GM21515 (cell line): Measurements from ENCODE around the gene PCARE.

Source experiments
- ATAC-seq: cut with Tn5 transposase; IDR thresholded peaks from one replicate; pipeline ENCODE4 v1.9.1; 2021; ENCODE audit not compliant: unreplicated experiment

Gene PCARE

GRCh38 chr2:29040552-29040951 lies 33.8 kb downstream of the PCARE start:
- no peak for ATAC-seq

GRCh38 chr2:29039718-29040480 lies 34.4 kb downstream of the PCARE start:
- ATAC-seq: no peak

- ATAC-seq: no peak
Measured at GRCh38 chr2:29035016-29035745, 39.1 kb downstream of the PCARE start.

DNA sequence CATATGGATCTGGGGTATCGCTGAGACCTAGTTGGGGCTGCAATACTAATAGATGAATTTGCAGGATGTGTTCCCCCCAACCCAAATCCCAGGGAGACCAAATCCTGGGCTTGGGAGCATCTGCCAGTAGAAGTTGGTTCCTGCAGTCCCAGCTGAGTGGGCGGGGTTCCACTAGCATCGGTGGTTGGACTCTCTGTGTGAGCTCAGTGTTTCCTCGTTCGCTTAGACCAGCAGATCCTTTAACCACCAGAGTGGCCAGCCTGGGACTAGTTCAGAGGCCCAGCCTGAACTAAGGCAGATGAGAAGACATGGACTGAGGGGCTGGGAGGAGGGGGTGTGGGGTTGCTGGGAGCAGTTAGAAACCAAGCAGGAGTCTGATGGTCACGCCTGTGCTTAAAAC lies 40.7 kb downstream of the PCARE start:
- ATAC-seq: no peak

GRCh38 chr2:29033172-29033571 lies 41.2 kb downstream of the PCARE start:
- ATAC-seq: no peak

- ATAC-seq: no peak
Measured at GRCh38 chr2:29032189-29032588, 42.1 kb downstream of the PCARE start.

GRCh38 chr2:29031046-29031445 lies 43.3 kb downstream of the PCARE start:
- ATAC-seq: no peak

- no peak for ATAC-seq
Measured at GRCh38 chr2:29025711-29026110, 48.6 kb downstream of the PCARE start.

- ATAC-seq: no peak
Measured at GRCh38 chr2:29024882-29025430, 49.4 kb downstream of the PCARE start.

DNA sequence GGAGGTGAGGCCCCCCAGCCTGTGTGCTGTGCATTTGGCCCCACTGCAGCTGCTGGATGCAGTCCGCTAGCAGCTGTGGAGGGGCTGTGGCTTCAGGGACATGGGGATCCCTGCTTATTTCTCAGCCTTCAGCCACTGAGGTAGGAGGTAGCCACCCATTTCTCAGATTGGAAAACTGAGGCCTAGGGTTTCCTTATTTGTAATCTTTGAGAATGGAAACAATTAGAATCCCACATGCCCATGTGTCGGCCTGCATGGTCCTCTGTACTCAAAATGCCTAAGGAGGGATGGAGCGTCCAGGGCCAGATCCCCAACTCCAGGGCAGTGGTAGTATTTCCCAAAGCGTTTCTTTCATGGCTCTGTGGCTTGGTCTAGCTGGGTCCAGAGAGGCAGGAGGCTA lies 51.1 kb downstream of the PCARE start:
- ATAC-seq: no peak

- no peak for ATAC-seq
Measured at GRCh38 chr2:29022679-29023078, 51.6 kb downstream of the PCARE start.

- no peak for ATAC-seq
Measured at GRCh38 chr2:29021886-29022285, 52.4 kb downstream of the PCARE start.

- ATAC-seq: no peak
Measured at GRCh38 chr2:29017716-29018435, 56.4 kb downstream of the PCARE start.

- no peak for ATAC-seq
Measured at GRCh38 chr2:29016504-29016903, 57.8 kb downstream of the PCARE start.

GRCh38 chr2:29015701-29016470 lies 58.4 kb downstream of the PCARE start:
- ATAC-seq: no peak

DNA sequence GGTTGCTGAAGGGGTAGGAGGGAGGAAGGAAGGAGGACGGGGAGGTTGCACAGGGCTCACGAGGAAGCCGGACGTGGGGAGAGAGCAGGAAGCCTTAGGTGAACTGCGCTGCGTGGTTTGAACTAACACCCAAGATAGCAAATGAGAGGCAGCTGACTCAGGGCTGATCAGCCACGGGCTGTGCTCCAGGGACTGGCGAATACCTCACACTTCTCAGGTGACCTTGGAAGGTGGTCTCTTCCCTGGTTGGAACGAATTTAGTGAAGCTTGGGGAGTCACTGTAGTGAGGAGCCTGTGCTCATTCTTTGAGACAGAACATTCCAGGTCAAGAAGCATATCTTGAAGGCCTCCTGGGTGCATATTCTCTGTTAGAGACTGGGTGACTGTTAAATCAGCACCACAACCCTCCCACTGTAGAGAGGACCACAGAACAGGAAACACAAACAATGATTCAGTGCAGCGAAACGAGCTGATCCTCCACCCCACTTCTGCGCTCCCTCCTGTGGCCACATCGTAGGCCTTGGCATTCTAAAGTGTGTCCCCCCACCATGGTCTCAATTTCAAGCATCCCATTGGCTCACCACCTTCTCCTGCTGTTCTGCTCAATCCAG lies 59.4 kb downstream of the PCARE start:
- ATAC-seq: no peak

DNA sequence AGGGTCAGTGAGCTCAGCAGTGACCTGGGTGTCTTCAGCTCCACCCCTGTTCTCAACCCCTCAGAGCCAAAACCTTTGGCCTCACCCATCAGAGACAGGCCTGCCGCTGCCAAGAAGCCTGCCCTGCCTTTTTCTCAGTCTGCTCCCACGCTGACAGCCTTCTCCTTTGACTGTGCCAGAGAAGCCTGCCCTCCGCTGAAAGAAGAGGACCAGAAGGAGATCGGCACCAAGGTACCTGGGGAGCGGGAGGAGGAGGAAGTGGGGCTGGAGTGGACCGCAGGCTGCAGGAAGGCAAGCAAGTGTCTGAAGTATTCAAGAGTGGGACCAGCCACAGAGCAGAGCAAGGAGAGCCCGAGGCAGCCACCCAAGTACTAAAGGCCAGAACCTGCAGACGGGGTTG lies 60.0 kb downstream of the PCARE start:
- ATAC-seq: no peak

- no peak for ATAC-seq
Measured at GRCh38 chr2:29013057-29013780, 61.1 kb downstream of the PCARE start.

DNA sequence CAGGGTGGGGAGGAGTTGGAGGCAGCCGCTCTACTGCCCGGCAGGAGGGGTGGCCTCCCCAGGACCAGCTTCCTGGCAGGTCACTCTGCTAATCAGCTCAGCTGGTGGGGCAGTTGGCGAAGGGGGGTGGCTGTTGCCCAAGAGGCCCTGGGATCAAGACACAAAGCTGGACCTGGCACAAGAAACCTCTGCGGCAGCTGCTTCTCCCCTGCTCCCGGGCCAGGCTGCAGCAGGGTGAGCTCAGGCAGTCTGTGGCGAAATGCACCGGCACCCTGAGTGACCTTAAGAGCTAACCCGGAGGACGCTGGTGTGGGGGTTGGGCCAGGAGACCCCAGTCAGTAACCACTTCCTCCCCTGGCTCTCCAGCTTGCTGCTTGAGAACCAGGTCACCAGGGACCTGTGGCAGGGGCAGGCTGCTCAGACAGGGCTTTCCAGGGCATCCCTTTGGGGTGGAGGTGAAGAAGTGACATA lies 62.1 kb downstream of the PCARE start:
- no peak for ATAC-seq
